Heart right ventricle (tissue), 16 donors: ENCODE data around the gene SF3A2. TPM values are rescaled to one million over a fixed set of nuclear protein-coding genes. Genes with fewer than 3 reads are reported as not detected.

ENCODE experiments used
- ATAC-seq, 8 donors: fragments of 200-7000 bp; cut with Tn5 transposase; one replicate each; pipeline ENCODE4 v1.9.1; 2020; ENCODE audit warnings: mild to moderate bottlenecking in 8 of 8, moderate library complexity in 8 of 8, moderate number of reproducible peaks in 1 of 8
- DNase-seq, 2 donors: peaks; one replicate each; pipeline ENCODE4 v3.0.0-alpha.2; 2020
- H3K27ac ChIP-seq, 10 donors: fragments of 200-600 bp; sonication (generic) in 2 of 10; one replicate each; pipeline versions ENCODE4 v1.5.0 to v1.8.0; 2020 to 2022; ENCODE audit warnings: mild to moderate bottlenecking in 3 of 10
- H3K27me3 ChIP-seq, 7 donors: fragments of 200-600 bp; one replicate each; pipeline ENCODE4 v1.8.0; 2021 to 2022; ENCODE audit warnings: mild to moderate bottlenecking in 2 of 7
- H3K36me3 ChIP-seq, 9 donors: fragments of 200-600 bp; sonication (generic) in 1 of 9; one replicate each; pipeline versions ENCODE4 v1.5.0 to v1.8.0; 2020 to 2022; ENCODE audit warnings: mild to moderate bottlenecking in 2 of 9
- H3K4me1 ChIP-seq, 9 donors: fragments of 200-600 bp; sonication (generic) in 1 of 9; one replicate each; pipeline versions ENCODE4 v1.5.0 to v1.8.0; 2020 to 2022; ENCODE audit warnings: mild to moderate bottlenecking in 4 of 9
- H3K4me3 ChIP-seq, 10 donors: fragments of 200-600 bp; sonication (generic) in 2 of 10; one replicate each; pipeline versions ENCODE4 v1.5.0 to v1.8.0; 2020 to 2022; ENCODE audit warnings: mild to moderate bottlenecking in 7 of 10, moderate library complexity in 2 of 10
- H3K9me3 ChIP-seq, 11 donors: fragments of 200-600 bp in 10 of 11; sonication (generic) in 2 of 11; one replicate each; pipeline versions ENCODE4 v1.5.0 to v1.8.0; 2013 to 2022; ENCODE audit warnings: mild to moderate bottlenecking in 2 of 11, control low read depth in 1 of 11, moderate library complexity in 1 of 11
- WGBS, 2 donors: extraction: QIAGEN DNeasy Blood & Tissue Kit; methylation state at CpG; one replicate each; pipeline ENCODE4 v1.1.7; 2013; ENCODE audit warnings: inconsistent platforms in 1 of 2; 5-methylcytosine and 5-hydroxymethylcytosine counted together
- intact Hi-C, 10 donors: fragments of 100-400 bp; cut with DNase I; formaldehyde crosslinking; loops; one replicate each; pipeline versions ENCODE4 v1.11.1 to v1.14.2; 2022
- long read RNA-seq, 3 donors: library from polyadenylated mRNA; unstranded; transcript quantifications; one replicate each; pipeline ENCODE4 v2.0.0, GENCODE V29; 2020 to 2021
- polyA plus RNA-seq, 2 donors: library from polyadenylated mRNA; stranded (reverse); fragments of 200-250 nt; gene quantifications; one replicate each; pipeline ENCODE4 v1.2.3, GENCODE V29; 2013
- total RNA-seq, 10 donors: library from RNA; stranded (reverse); fragmentation: NEBNext Ultra II Directional in 3 of 10; extraction: Animal tissue kit (Norgen Biotek cat#: 25700) in 3 of 10; gene quantifications; one replicate each; pipeline versions ENCODE4 v1.2.1 to v1.2.4, GENCODE V29; 2021 to 2023
- TF ChIP-seq, protein P1 (sequence below), 9 donors: fragments of 200-600 bp; sonication (generic) in 2 of 9; IDR thresholded peaks; one replicate each; pipeline versions ENCODE4 v1.5.0 to v1.8.0; 2021 to 2022; ENCODE audit warnings: antibody characterized with exemption in 9 of 9, mild to moderate bottlenecking in 5 of 9, moderate library complexity in 1 of 9
- donor health status: Arrhythmogenic right ventricular cardiomyopathy.
- donor health status: ischemic (EF 13 %, LVEDD 7.1; RV severe dilation, severe dysfunction).
- donor health status: healthy with polysubstance abuse.
- donor health status: DM: no; HTN: yes; CAD: no.
- donor health status: DM: no; HTN: no; CAD: no.
- donor health status: ischemic (EF 25% LVEDD 6.9; RV normal size, moderate dysfunction).
- donor health status: ischemic (EF 25% LVEDD 5.7; RV mildly dilated, moderate dysfunction).
- donor health status: healthy.
- donor health status: DM: yes; HTN: yes; CAD: no.
- donor health status: Ischemic cardiomyopathy.
- donor health status: ischemic (EF 35%, LVEDD 5.7; RV mildly dilated, moderate dysfunction).
- donor health status: nonischemic (EF 11% LVEDD 7.7; RV severe dilation, severe dysfunction).
- donor health status: DM: yes; HTN: yes; CAD: no.
- donor health status: PGD.
- donor health status: ischemic (EF 29% LVEDD 5.4; RV normal size, mild dysfunction).
- donor health status: nonischemic (EF 23%, LVEDD 6.1; RV moderate dilation, normal function).

SF3A2 gene, protein sequence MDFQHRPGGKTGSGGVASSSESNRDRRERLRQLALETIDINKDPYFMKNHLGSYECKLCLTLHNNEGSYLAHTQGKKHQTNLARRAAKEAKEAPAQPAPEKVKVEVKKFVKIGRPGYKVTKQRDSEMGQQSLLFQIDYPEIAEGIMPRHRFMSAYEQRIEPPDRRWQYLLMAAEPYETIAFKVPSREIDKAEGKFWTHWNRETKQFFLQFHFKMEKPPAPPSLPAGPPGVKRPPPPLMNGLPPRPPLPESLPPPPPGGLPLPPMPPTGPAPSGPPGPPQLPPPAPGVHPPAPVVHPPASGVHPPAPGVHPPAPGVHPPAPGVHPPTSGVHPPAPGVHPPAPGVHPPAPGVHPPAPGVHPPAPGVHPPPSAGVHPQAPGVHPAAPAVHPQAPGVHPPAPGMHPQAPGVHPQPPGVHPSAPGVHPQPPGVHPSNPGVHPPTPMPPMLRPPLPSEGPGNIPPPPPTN
- total RNA-seq (10 to 100 TPM; 24.6 to 45.2 (median 30.4) TPM), polyA plus RNA-seq (10 to 100 TPM; 25.8 to 47.3 TPM)
- long read RNA-seq, donor 1, partial matches to known transcripts: 1 of 4 reads
- long read RNA-seq, donor 1, other reads (novel, unspliced or antisense): 0 of 4 reads
- long read RNA-seq, donor 2, partial matches to known transcripts: 0 of 10 reads
- long read RNA-seq, donor 2, other reads (novel, unspliced or antisense): 9 of 10 reads
- long read RNA-seq, donor 3, partial matches to known transcripts: 1 of 4 reads
- long read RNA-seq, donor 3, other reads (novel, unspliced or antisense): 3 of 4 reads

DNA sequence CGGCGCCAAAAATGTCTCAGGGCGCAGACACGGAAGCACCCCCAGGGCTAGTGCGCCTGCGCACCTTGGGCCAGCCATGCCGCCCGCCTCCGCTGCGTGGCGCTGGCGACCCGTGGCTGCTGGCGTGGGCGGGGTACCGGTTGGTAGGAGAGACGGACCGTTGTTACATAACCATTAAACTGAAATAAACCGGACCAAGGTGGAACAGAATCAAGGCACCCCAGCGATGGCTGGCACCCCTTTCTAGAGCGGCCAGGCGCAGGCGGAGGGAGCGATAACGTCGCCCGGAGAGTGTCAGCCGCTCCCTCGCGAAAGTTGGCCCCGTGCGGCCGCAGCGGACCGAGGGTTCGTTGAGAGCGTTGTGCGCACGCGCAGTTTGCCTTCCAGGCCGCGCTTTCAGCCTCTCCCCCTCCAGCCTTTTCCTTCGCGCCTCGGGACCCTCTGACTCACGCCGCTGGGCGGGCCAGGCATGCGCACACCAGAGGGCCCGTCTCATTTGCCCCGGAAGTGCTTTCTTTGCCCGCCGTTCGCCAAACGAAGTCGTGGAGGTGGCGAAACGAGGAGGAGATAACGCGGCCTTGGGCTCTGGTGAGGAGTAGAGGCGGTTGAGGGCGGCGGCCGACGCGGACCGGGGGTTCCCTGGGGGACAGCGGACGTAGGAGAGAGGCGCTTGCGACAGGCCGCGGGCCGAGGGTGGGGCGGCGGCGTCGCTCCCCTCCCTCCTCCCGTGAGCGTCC, at the start of gene SF3A2, which contains the start of gene PLEKHJ1:
Gene SF3A2 (plus strand): TSS at position 511 of the 737 bp plus-strand sequence. CDS start 6,595 bp downstream, outside the sequence.
Gene PLEKHJ1 (minus strand): TSS at position 16 of the 737 bp plus-strand sequence. CDS start 81 bp downstream, outside the sequence.
- 0% methylated on average over 77 to 80 of the region's 80 CpGs for WGBS, 2 donors
- DNase-seq (peak; percentile 97), ATAC-seq (peak; percentile 89 to 97 (median 95))
- TF ChIP-seq, protein P1, sequence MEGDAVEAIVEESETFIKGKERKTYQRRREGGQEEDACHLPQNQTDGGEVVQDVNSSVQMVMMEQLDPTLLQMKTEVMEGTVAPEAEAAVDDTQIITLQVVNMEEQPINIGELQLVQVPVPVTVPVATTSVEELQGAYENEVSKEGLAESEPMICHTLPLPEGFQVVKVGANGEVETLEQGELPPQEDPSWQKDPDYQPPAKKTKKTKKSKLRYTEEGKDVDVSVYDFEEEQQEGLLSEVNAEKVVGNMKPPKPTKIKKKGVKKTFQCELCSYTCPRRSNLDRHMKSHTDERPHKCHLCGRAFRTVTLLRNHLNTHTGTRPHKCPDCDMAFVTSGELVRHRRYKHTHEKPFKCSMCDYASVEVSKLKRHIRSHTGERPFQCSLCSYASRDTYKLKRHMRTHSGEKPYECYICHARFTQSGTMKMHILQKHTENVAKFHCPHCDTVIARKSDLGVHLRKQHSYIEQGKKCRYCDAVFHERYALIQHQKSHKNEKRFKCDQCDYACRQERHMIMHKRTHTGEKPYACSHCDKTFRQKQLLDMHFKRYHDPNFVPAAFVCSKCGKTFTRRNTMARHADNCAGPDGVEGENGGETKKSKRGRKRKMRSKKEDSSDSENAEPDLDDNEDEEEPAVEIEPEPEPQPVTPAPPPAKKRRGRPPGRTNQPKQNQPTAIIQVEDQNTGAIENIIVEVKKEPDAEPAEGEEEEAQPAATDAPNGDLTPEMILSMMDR (IDR thresholded peaks at IDR 0.05): peak; percentile 97 to 100 (median 99)
- intact Hi-C loops: loop anchor here in 9 of 10 donors (1.0 to 10.0 kb wide), 15 partner anchors 32 to 158 kb away; partner anchors contain the start of genes AP3D1 (in 3 of the 9) and DOT1L (in 2 of the 9)
- H3K4me1 ChIP-seq: peaks cover 29 to 82% (median 56%) of the 10 kb centered on the region in 9 donors
- H3K9me3 ChIP-seq: no peaks in the 10 kb centered on the region
- H3K27me3 ChIP-seq: no peaks in the 10 kb centered on the region
- peak within 1 kb of the TSS; percentile 71 to 95 (median 89) for H3K4me3 ChIP-seq
- peak within 1 kb of the TSS; percentile 92 to 100 (median 99) for H3K27ac ChIP-seq
- peaks cover 0 to 32% (median 4%) of the 10 kb centered on the region in 9 donors for H3K36me3 ChIP-seq

DNA sequence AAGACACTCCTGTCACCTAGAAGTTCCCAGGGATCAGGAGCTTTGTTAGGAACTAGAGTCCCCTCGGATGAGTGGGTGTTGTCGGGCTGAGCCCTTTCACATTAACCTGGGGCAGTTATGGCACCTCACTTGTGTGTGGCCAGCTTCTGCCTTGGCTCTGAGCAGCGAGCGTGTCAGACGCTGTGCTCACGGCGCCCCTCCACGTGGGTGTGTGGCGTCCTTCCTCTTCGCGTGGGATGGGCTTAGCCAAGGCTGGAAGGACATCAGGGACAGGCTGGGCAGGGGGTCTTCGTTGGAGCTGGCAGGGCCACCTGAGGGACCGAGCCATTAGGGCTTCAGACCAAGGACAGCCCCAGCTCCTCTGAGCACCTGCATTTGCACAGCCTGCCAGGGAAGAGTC, 49.5 kb upstream of the SF3A2 start:
- ATAC-seq: no peak
- Histone ChIP-seq H3K4me1 (peaks cover 17 to 65% (median 47%) of the 10 kb centered on the region in 9 donors), H3K4me3 (no peak overlapping the region), H3K27me3 (no peaks in the 10 kb centered on the region), H3K36me3 (peaks cover 0 to 87% (median 14%) of the 10 kb centered on the region in 9 donors), H3K9me3 (no peaks in the 10 kb centered on the region), H3K27ac (peak overlapping the region in 9 of 10 donors; percentile 57 to 87 (median 81))
- DNase-seq: no peak
- 57 to 64% methylated on average over 13 of the region's 13 CpGs for WGBS, 2 donors
- TF ChIP-seq, protein P1 (IDR thresholded peaks at IDR 0.05): no peak
- intact Hi-C loops: no loop called here

DNA sequence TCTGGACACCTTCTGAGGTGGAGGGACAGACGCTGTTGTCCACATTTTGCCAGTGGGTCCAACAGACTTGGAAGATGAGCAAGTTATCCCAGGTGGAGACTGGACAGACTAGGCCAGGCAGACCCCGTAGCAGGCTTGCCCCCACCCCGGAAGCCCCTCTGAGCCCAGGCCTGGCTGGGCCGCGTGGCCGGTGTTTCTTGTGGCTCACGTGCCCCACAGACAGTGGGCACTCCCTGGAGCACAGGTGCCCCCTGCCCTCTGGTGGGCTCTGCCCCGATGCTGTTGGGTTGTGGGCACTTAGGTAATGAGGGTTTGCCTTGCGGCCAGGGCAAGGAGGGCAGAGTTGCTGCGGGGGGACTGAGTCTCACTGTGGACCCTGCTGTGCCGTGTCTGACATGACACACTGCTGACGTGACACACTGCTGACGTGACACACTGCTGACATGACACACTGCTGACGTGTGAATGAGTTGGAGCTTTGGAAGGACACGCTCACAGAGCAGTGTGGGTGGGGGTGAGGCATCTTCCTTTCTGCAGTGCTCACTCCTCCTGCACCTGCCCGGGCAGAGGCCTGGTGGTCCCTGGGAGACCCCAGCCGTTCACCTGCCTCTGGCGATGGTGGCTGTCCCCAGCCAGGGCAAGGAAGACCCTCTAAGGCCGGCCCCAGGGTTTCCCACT, 47.8 kb upstream of the SF3A2 start:
- ATAC-seq: no peak
- Histone ChIP-seq H3K27ac (no peak overlapping the region), H3K27me3 (no peaks in the 10 kb centered on the region), H3K9me3 (no peaks in the 10 kb centered on the region), H3K4me1 (peaks cover 17 to 64% (median 47%) of the 10 kb centered on the region in 9 donors), H3K4me3 (no peak overlapping the region), H3K36me3 (peaks cover 0 to 87% (median 20%) of the 10 kb centered on the region in 9 donors)
- 73 to 79% methylated on average over 19 of the region's 19 CpGs for WGBS, 2 donors
- TF ChIP-seq, protein P1 (IDR thresholded peaks at IDR 0.05): no peak
- DNase-seq: no peak
- intact Hi-C loops: no loop called here
